HG03442 (cell line): ENCODE results near the gene ENOPH1.
A peak's percentile ranks its signal among the peaks of the same experiment; 100 is the strongest.

Source experiments
- ATAC-seq: cut with Tn5 transposase; IDR thresholded peaks from one replicate; pipeline ENCODE4 v1.9.1; 2021; ENCODE audit warnings: mild to moderate bottlenecking, moderate library complexity; ENCODE audit not compliant: unreplicated experiment

Gene ENOPH1

GRCh38 chr4:82425478-82425877, 4.9 kb upstream of the ENOPH1 start:
- ATAC-seq, result no peak

- ATAC-seq, result no peak
These were observed 1.8 kb upstream of the ENOPH1 start for GRCh38 chr4:82428526-82428968.

GRCh38 chr4:82428969-82429727, 1.2 kb upstream of the ENOPH1 start:
- ATAC-seq, result peak; percentile 45

- ATAC-seq, result no peak
These were observed 630 bp upstream of the ENOPH1 start for GRCh38 chr4:82429728-82430192.

GRCh38 chr4:82430964-82431745, 765 bp downstream of the ENOPH1 start:
- ATAC-seq, result no peak

GRCh38 chr4:82431831-82432230, 1.4 kb downstream of the ENOPH1 start:
- ATAC-seq, result no peak

- ATAC-seq, result no peak
These were observed 2.2 kb downstream of the ENOPH1 start for GRCh38 chr4:82432596-82432995.

- no peak for ATAC-seq
These were observed 3.4 kb downstream of the ENOPH1 start for GRCh38 chr4:82433791-82434190.

GRCh38 chr4:82434949-82435348, 4.6 kb downstream of the ENOPH1 start:
- no peak for ATAC-seq

- ATAC-seq, result no peak
These were observed 5.7 kb downstream of the ENOPH1 start for GRCh38 chr4:82436130-82436529.

- no peak for ATAC-seq
These were observed 6.4 kb downstream of the ENOPH1 start for GRCh38 chr4:82436780-82437179.

GRCh38 chr4:82437285-82438005, 7.1 kb downstream of the ENOPH1 start:
- ATAC-seq, result no peak

- no peak for ATAC-seq
These were observed 8.7 kb downstream of the ENOPH1 start for GRCh38 chr4:82439088-82439487.

GRCh38 chr4:82447886-82448285, 17.5 kb downstream of the ENOPH1 start:
- no peak for ATAC-seq

- ATAC-seq, result no peak
These were observed 20.8 kb downstream of the ENOPH1 start for GRCh38 chr4:82450966-82451755.

- ATAC-seq, result no peak
These were observed 21.6 kb downstream of the ENOPH1 start for GRCh38 chr4:82452026-82452425.

- no peak for ATAC-seq
These were observed 26.9 kb downstream of the ENOPH1 start for GRCh38 chr4:82457266-82457665.

GRCh38 chr4:82458729-82459128, 28.3 kb downstream of the ENOPH1 start:
- peak; percentile 73 for ATAC-seq

- ATAC-seq, result no peak
These were observed 31.3 kb downstream of the ENOPH1 start for GRCh38 chr4:82461710-82462109.

- ATAC-seq, result peak; percentile 67
These were observed 32.0 kb downstream of the ENOPH1 start for GRCh38 chr4:82462415-82462831.

- no peak for ATAC-seq
These were observed 32.8 kb downstream of the ENOPH1 start for GRCh38 chr4:82463221-82463620.
